Endothelial cell of umbilical vein (primary cell): ENCODE results near the gene PPP5C. TPM values are rescaled to one million over a fixed set of nuclear protein-coding genes. Genes with fewer than 3 reads are reported as not detected.

Source experiments
- BruUV-seq: library from RNA; stranded (reverse); fragments of 400-500 nt; replicated peaks from 2 replicates; lab custom pipeline; 2021; lab: Mats Ljungman, UMichigan
- CTCF ChIA-PET: fragments of 300-600, 350-600 bp; sonication (Branson Sonifier 250); formaldehyde crosslinking; loops from one replicate; lab custom pipeline; 2021; ENCODE audit warnings: antibody characterized with exemption, inconsistent platforms; lab: Charles Lee
- POLR2A ChIA-PET: fragments of 300-600, 350-600 bp; sonication (Branson Sonifier 250); formaldehyde crosslinking; loops from one replicate; lab custom pipeline; 2021; ENCODE audit warnings: antibody characterized with exemption, inconsistent platforms; lab: Charles Lee
- DNase-seq: peaks from one replicate; pipeline ENCODE4 v3.0.0-alpha.2; 2011; ENCODE audit warnings: low read depth, low spot score
- FAIRE-seq: peaks from 2 replicates; lab custom pipeline; 2011; peaks lifted over from hg19 to GRCh38; lab: Jason Lieb, UNC
- H2AFZ ChIP-seq: 2 replicates; pipeline ENCODE4 v1.6.0; 2012; ENCODE audit warnings: low read depth, low read length, control low read depth, inconsistent platforms
- H3K27ac ChIP-seq: 2 replicates; pipeline ENCODE4 v1.5.1; 2011; ENCODE audit warnings: low read depth, mild to moderate bottlenecking, control low read depth, low read length, moderate library complexity; ENCODE audit not compliant: insufficient read depth
- H3K27me3 ChIP-seq, 2 experiments: 2 replicates each; pipeline versions ENCODE4 v1.6.0 to v1.6.1; 2011; ENCODE audit warnings: low read length in 2 of 2, mixed read lengths in 1 of 2; ENCODE audit not compliant: control insufficient read depth in 2 of 2, insufficient read depth in 2 of 2
- H3K36me3 ChIP-seq, 2 experiments: 2 replicates in 1 of 2; 3 replicates in 1 of 2; pipeline ENCODE4 v1.5.1; 2011; ENCODE audit warnings: low read length in 2 of 2, mild to moderate bottlenecking in 1 of 2, moderate library complexity in 1 of 2; ENCODE audit not compliant: control insufficient read depth in 2 of 2, insufficient read depth in 2 of 2; ENCODE audit errors: extremely low read depth in 1 of 2
- H3K4me1 ChIP-seq: 3 replicates; pipeline ENCODE4 v1.5.1; 2011; ENCODE audit warnings: mild to moderate bottlenecking, low read length; ENCODE audit not compliant: control insufficient read depth, insufficient read depth; ENCODE audit errors: extremely low read depth
- H3K4me2 ChIP-seq: 2 replicates; pipeline ENCODE4 v1.6.1; 2011; ENCODE audit warnings: low read length, control low read depth, mixed read lengths; ENCODE audit not compliant: insufficient read depth
- H3K4me3 ChIP-seq, 3 experiments: fragments of 200-600 bp in 1 of 3; sonication (generic), shearing (Covaris generic) in 1 of 3; replicated peaks in 1 of 3; 2 replicates each; pipeline ENCODE4 v1.5.1; 2011 to 2016; ENCODE audit warnings: control low read depth in 3 of 3, low read length in 3 of 3, mild to moderate bottlenecking in 2 of 3, inconsistent platforms in 1 of 3, low read depth in 1 of 3, moderate library complexity in 1 of 3; ENCODE audit not compliant: insufficient read depth in 1 of 3
- H3K79me2 ChIP-seq: 2 replicates; pipeline ENCODE4 v1.6.0; 2012; ENCODE audit warnings: low read length, inconsistent platforms; ENCODE audit not compliant: control insufficient read depth, insufficient read depth
- H3K9ac ChIP-seq: replicated peaks from 2 replicates; pipeline ENCODE3; 2011; ENCODE audit warnings: low read length, control low read depth; ENCODE audit not compliant: insufficient read depth; ENCODE audit errors: extremely low read depth
- H3K9me1 ChIP-seq: replicated peaks from 3 replicates; pipeline ENCODE4 v1.6.0; 2011; ENCODE audit warnings: mild to moderate bottlenecking, low read length; ENCODE audit not compliant: control insufficient read depth, insufficient read depth; ENCODE audit errors: extremely low read depth
- H3K9me3 ChIP-seq: replicated peaks from 2 replicates; pipeline ENCODE4 v1.5.1; 2012; ENCODE audit warnings: low read length, inconsistent platforms; ENCODE audit not compliant: control insufficient read depth, insufficient read depth
- H4K20me1 ChIP-seq: replicated peaks from 2 replicates; pipeline ENCODE3; 2011; ENCODE audit warnings: mild to moderate bottlenecking, low read length; ENCODE audit not compliant: control insufficient read depth, insufficient read depth; ENCODE audit errors: extremely low read depth
- EZH2 ChIP-seq: IDR thresholded peaks from 2 replicates; pipeline ENCODE4 v1.6.1; 2012; ENCODE audit warnings: borderline replicate concordance, low read depth, mild to moderate bottlenecking, moderate library complexity, low read length, inconsistent platforms; ENCODE audit not compliant: severe bottlenecking
- FOS ChIP-seq: IDR thresholded peaks from 2 replicates; pipeline ENCODE4 v1.6.1; 2011; ENCODE audit warnings: mild to moderate bottlenecking, low read length, moderate library complexity, borderline replicate concordance; ENCODE audit not compliant: insufficient read depth
- GATA2 ChIP-seq: IDR thresholded peaks from 2 replicates; pipeline ENCODE4 v1.7.0; 2011; ENCODE audit warnings: low read depth, mild to moderate bottlenecking, moderate library complexity, mixed read lengths, low read length; ENCODE audit not compliant: insufficient read length, insufficient read depth
- JUN ChIP-seq: IDR thresholded peaks from 2 replicates; pipeline ENCODE4 v1.6.1; 2011; ENCODE audit warnings: borderline replicate concordance, low read depth; ENCODE audit not compliant: insufficient read length, insufficient read depth
- MYC ChIP-seq: IDR thresholded peaks from one replicate; pipeline ENCODE4 v1.6.1; 2011; ENCODE audit warnings: mild to moderate bottlenecking, low read depth, low read length
- POLR2A ChIP-seq: IDR thresholded peaks from 2 replicates; pipeline ENCODE4 v1.6.1; 2012; ENCODE audit warnings: low read depth, mild to moderate bottlenecking, control low read depth, low read length
- POLR2AphosphoS5 ChIP-seq: IDR thresholded peaks from 2 replicates; pipeline ENCODE4 v1.6.1; 2012; ENCODE audit warnings: low read depth, mild to moderate bottlenecking, control low read depth, low read length, moderate library complexity; ENCODE audit not compliant: insufficient read depth
- dilution Hi-C: fragments of 300-500 bp; cut with MboI; formaldehyde crosslinking; loops from one replicate; pipeline ENCODE4 v1.15.0; 2019; ENCODE audit warnings: low sequenced_read_pairs; ENCODE audit not compliant: extremely low pct_ligation_motif_present
- intact Hi-C: fragments of 100-400 bp; cut with micrococcal nuclease; formaldehyde crosslinking; loops from one replicate; pipeline ENCODE4 v1.10.0; 2022
- polyA plus RNA-seq, 4 experiments: library from polyadenylated mRNA; depleted of rRNA in 3 of 4; stranded (reverse) in 3 of 4; unstranded in 1 of 4; fragments of >200 nt; gene quantifications; 2 replicates each; pipeline versions ENCODE4 v1.2.1 to v1.2.3, GENCODE V29; 2011 to 2012; ENCODE audit warnings: missing spikeins in 1 of 4
- total RNA-seq: library from RNA; stranded (reverse); gene quantifications from 2 replicates; pipeline ENCODE4 v1.2.3, GENCODE V29; 2021
- TF ChIP-seq, protein P1 (sequence below): IDR thresholded peaks from 2 replicates; pipeline ENCODE4 v1.6.1; 2011; ENCODE audit not compliant: insufficient read depth, insufficient read length
- TF ChIP-seq, protein P2 (sequence below), 2 donors: IDR thresholded peaks; 1 replicate in 1 of 2; 2 replicates in 1 of 2; pipeline ENCODE4 v1.5.1; 2011; ENCODE audit warnings: low read length in 2 of 2, mild to moderate bottlenecking in 2 of 2, moderate library complexity in 2 of 2, control low read depth in 1 of 2, inconsistent platforms in 1 of 2, low read depth in 1 of 2; ENCODE audit not compliant: insufficient read depth in 1 of 2; ENCODE audit errors: extremely low read depth in 1 of 2

PPP5C gene
- total and polyA plus RNA-seq, 2 donors (not counting 3 experiments of a cell fraction or from before 2014, with no cell fraction given): 114 to 172 TPM

DNA sequence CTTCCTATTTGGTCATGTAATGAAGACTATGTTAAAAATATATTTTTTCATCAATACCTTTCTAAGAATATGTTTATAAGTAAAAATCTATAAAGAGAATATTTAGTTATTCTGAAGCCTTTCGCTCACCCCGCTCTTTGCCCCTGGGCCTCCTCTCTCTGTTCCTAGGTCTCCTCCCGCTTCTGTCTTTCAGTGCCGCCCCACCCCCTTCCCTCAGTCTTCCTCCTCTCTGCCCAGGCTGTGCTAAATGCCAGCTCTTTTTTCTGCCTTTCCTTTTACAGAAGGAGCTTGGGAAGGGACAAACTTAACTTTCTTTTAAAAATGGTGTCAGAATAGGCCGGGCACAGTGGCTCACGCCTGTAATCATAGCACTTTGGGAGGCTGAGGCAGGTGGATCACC lies 27.3 kb upstream of the PPP5C start:
- BruUV-seq: no TSS peak
- Histone ChIP-seq H3K4me2 (no peak overlapping the region), H2AFZ (no peak overlapping the region), H3K36me3 (no peaks in the 10 kb centered on the region), H3K79me2 (no peaks in the 10 kb centered on the region), H3K9me1 (no peaks in the 10 kb centered on the region), H3K4me1 (no peaks in the 10 kb centered on the region), H3K9ac (no peak overlapping the region), H3K27me3 (no peaks in the 10 kb centered on the region), H3K4me3 (no peak overlapping the region), H3K27ac (no peak overlapping the region), H3K9me3 (no peaks in the 10 kb centered on the region), H4K20me1 (no peaks in the 10 kb centered on the region)
- DNase-seq (no peak), FAIRE-seq (no peak)
- intact Hi-C loops (no loop called here), dilution Hi-C loops (no loop called here)
- TF ChIP-seq EZH2 (no peak), FOS (no peak), MYC (no peak), GATA2 (no peak), JUN (no peak), POLR2AphosphoS5 (no peak), POLR2A (no peak)
- TF ChIP-seq, protein P1, sequence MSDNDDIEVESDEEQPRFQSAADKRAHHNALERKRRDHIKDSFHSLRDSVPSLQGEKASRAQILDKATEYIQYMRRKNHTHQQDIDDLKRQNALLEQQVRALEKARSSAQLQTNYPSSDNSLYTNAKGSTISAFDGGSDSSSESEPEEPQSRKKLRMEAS: no peak
- TF ChIP-seq, protein P2, sequence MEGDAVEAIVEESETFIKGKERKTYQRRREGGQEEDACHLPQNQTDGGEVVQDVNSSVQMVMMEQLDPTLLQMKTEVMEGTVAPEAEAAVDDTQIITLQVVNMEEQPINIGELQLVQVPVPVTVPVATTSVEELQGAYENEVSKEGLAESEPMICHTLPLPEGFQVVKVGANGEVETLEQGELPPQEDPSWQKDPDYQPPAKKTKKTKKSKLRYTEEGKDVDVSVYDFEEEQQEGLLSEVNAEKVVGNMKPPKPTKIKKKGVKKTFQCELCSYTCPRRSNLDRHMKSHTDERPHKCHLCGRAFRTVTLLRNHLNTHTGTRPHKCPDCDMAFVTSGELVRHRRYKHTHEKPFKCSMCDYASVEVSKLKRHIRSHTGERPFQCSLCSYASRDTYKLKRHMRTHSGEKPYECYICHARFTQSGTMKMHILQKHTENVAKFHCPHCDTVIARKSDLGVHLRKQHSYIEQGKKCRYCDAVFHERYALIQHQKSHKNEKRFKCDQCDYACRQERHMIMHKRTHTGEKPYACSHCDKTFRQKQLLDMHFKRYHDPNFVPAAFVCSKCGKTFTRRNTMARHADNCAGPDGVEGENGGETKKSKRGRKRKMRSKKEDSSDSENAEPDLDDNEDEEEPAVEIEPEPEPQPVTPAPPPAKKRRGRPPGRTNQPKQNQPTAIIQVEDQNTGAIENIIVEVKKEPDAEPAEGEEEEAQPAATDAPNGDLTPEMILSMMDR (IDR thresholded peaks at IDR 0.05; ENCODE audit: extremely low read depth in 1 of 2, insufficient read depth in 1 of 2, low read depth in 1 of 2, low read length in 2 of 2): no peak
- CTCF ChIA-PET: no interaction called here
- POLR2A ChIA-PET: no interaction called here
